Activated CD4-positive, alpha-beta T cell treated with anti-CD3 and anti-CD28 coated beads for 1 hour (primary cell): ENCODE measurements around the gene FAM124B.

Experiments
- DNase-seq: peaks from one replicate; pipeline ENCODE4 v3.0.0-alpha.2; 2020

Gene FAM124B

GRCh38 chr2:224333726-224334482 is 68.0 kb downstream of the FAM124B start:
- no peak for DNase-seq

- no peak for DNase-seq
Observed at GRCh38 chr2:224331698-224332097, 70.2 kb downstream of the FAM124B start.

GRCh38 chr2:224328798-224329197 is 73.1 kb downstream of the FAM124B start:
- DNase-seq = no peak
